Activated T-cell treated with anti-CD3 and anti-CD28 coated beads for 48 hours (primary cell): ENCODE results near the gene IL9.

Source experiments
- DNase-seq: peaks from one replicate; pipeline ENCODE4 v3.0.0-alpha.2; 2020; ENCODE audit warnings: low read depth

Gene IL9

GRCh38 chr5:135895474-135896006 is at the start of gene IL9:
IL9 (minus strand) TSS chr5:135895841; CDS start chr5:135895816, 25 bp downstream.
- DNase-seq = no peak

- DNase-seq = no peak
These were observed 49.4 kb upstream of the IL9 start for GRCh38 chr5:135944967-135945560.

GRCh38 chr5:135944564-135944963 is 48.9 kb upstream of the IL9 start:
- DNase-seq = no peak

GRCh38 chr5:135942202-135942771 is 46.6 kb upstream of the IL9 start:
- no peak for DNase-seq

- no peak for DNase-seq
These were observed 46.1 kb upstream of the IL9 start for GRCh38 chr5:135941711-135942110.

GRCh38 chr5:135937245-135937911 is 41.7 kb upstream of the IL9 start:
- DNase-seq = no peak

- DNase-seq = no peak
These were observed 39.3 kb upstream of the IL9 start for GRCh38 chr5:135934939-135935338.

GRCh38 chr5:135930949-135931295 is 35.3 kb upstream of the IL9 start:
- no peak for DNase-seq

GRCh38 chr5:135930029-135930948 is 34.6 kb upstream of the IL9 start:
- DNase-seq = no peak

GRCh38 chr5:135921388-135921787 is 25.7 kb upstream of the IL9 start:
- DNase-seq = no peak

GRCh38 chr5:135920199-135920598 is 24.6 kb upstream of the IL9 start:
- no peak for DNase-seq

GRCh38 chr5:135916638-135917263 is 21.1 kb upstream of the IL9 start:
- no peak for DNase-seq

GRCh38 chr5:135915466-135916001 is 19.9 kb upstream of the IL9 start:
- DNase-seq = no peak

GRCh38 chr5:135913713-135914626 is 18.3 kb upstream of the IL9 start:
- no peak for DNase-seq

- DNase-seq = no peak
These were observed 9.5 kb upstream of the IL9 start for GRCh38 chr5:135905144-135905543.

- DNase-seq = no peak
These were observed 6.0 kb upstream of the IL9 start for GRCh38 chr5:135901633-135902032.

GRCh38 chr5:135900276-135900675 is 4.6 kb upstream of the IL9 start:
- no peak for DNase-seq

GRCh38 chr5:135898651-135899050 is 3.0 kb upstream of the IL9 start:
- no peak for DNase-seq

- no peak for DNase-seq
These were observed 852 bp downstream of the IL9 start for GRCh38 chr5:135894789-135895188.

GRCh38 chr5:135894276-135894675 is 1.4 kb downstream of the IL9 start:
- DNase-seq = no peak

- no peak for DNase-seq
These were observed 3.9 kb downstream of the IL9 start for GRCh38 chr5:135891791-135892190.
